Thyroid gland (tissue), 4 donors: ENCODE measurements around the gene COL27A1.

ENCODE experiments used
- POLR2A ChIP-seq, 2 donors: fragments of 450-650 bp; IDR thresholded peaks; one replicate each; pipeline ENCODE4 v1.6.1; 2017; ENCODE audit warnings: antibody characterized with exemption in 2 of 2, mild to moderate bottlenecking in 2 of 2, moderate library complexity in 1 of 2
- TF ChIP-seq, protein P1 (sequence below), 6 experiments: fragments of 200-600 bp in 3 of 6; fragments of 450-650 bp in 3 of 6; sonication (generic) in 3 of 6; IDR thresholded peaks; one replicate each; pipeline ENCODE4 v1.5.1; 2016 to 2019; ENCODE audit warnings: antibody characterized with exemption in 6 of 6, mild to moderate bottlenecking in 2 of 6, inconsistent platforms in 1 of 6, moderate library complexity in 1 of 6

DNA sequence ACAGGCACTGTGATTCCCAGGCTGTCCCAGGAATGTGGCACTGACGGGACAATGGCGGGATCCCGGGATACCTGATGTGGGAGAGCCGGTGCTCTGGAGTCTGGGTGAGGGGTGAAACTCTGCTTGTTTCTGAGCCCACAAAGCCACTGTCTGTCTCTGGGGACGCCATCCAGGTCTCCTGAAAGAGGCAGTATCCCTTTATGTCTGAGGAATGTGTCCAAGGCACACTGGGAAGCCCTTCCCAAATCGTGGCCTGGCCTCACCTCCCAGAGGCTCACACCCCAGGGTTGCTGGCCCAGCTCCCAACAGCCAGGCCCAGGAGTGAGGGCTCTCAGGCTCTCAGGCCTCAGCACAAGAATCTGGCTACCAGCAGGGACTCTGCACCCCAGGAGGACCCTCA lies 201.5 kb downstream of the COL27A1 start:
- TF ChIP-seq, protein P1, sequence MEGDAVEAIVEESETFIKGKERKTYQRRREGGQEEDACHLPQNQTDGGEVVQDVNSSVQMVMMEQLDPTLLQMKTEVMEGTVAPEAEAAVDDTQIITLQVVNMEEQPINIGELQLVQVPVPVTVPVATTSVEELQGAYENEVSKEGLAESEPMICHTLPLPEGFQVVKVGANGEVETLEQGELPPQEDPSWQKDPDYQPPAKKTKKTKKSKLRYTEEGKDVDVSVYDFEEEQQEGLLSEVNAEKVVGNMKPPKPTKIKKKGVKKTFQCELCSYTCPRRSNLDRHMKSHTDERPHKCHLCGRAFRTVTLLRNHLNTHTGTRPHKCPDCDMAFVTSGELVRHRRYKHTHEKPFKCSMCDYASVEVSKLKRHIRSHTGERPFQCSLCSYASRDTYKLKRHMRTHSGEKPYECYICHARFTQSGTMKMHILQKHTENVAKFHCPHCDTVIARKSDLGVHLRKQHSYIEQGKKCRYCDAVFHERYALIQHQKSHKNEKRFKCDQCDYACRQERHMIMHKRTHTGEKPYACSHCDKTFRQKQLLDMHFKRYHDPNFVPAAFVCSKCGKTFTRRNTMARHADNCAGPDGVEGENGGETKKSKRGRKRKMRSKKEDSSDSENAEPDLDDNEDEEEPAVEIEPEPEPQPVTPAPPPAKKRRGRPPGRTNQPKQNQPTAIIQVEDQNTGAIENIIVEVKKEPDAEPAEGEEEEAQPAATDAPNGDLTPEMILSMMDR (IDR thresholded peaks at IDR 0.05), result no peak
- TF ChIP-seq POLR2A (IDR thresholded peaks at IDR 0.05), result no peak
